GM12878 (cell line): ENCODE data around the gene ADGRL3.

Source experiments
- SPI1 ChIP-seq: IDR thresholded peaks from 2 replicates; pipeline ENCODE4 v1.6.1; 2011; ENCODE audit warnings: low read depth, mild to moderate bottlenecking, low read length, moderate library complexity, borderline replicate concordance; ENCODE audit not compliant: insufficient read depth
- SREBF2 ChIP-seq: IDR thresholded peaks from 2 replicates; pipeline ENCODE4 v1.6.1; 2012; ENCODE audit warnings: mild to moderate bottlenecking, low read length

DNA sequence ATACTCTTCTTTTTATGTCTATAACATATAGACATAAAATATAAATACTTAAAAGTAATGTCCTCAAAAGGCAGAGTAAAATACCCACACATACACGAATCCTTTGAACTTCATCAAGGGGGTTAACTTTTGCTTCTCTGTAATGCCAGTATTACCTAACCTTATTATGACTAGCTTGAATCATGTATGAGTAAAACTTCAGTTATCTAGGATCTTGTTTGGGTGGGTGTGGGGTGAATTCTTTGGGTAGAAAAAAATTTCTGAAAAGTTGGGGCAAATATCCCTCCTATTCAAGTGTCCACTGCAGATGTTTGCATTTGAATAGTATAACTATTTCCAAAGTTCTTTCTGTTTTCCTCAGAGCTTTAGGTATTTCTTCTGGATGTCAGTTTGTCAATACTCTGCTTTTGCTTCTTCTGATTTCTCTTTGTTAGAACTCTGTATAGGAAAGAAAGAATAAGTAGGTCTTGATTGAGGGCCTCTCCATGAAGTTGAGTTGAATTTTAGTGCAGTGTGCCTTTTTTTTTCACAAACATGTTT is 173.8 kb downstream of the ADGRL3 start:
- TF ChIP-seq SREBF2: no peak
- no peak for TF ChIP-seq SPI1
